Mesothelial cell of epicardium (in vitro differentiated cells): ENCODE data around the gene GRM3. TPM values are rescaled to one million over a fixed set of nuclear protein-coding genes. Genes with fewer than 3 reads are reported as not detected.

Source experiments
- DNase-seq, 2 experiments: peaks; one replicate each; pipeline ENCODE4 v3.0.0; 2021; ENCODE audit warnings: low spot score in 2 of 2; ENCODE audit not compliant: unreplicated experiment in 2 of 2
- H3K27ac Mint-ChIP-seq: 2 replicates; pipeline ENCODE4 v1.8.0; 2021; ENCODE audit warnings: mixed read lengths
- H3K27me3 Mint-ChIP-seq: 2 replicates; pipeline ENCODE4 v1.8.0; 2021; ENCODE audit warnings: low read depth, mixed read lengths
- H3K36me3 Mint-ChIP-seq: 2 replicates; pipeline ENCODE4 v1.8.0; 2021; ENCODE audit warnings: mixed read lengths
- H3K4me1 Mint-ChIP-seq: 2 replicates; pipeline ENCODE4 v1.8.0; 2021; ENCODE audit warnings: mixed read lengths
- H3K4me3 Mint-ChIP-seq: 2 replicates; pipeline ENCODE4 v1.8.0; 2021; ENCODE audit warnings: mild to moderate bottlenecking, moderate library complexity, mixed read lengths
- H3K9me3 Mint-ChIP-seq: 2 replicates; pipeline ENCODE4 v1.8.0; 2021; ENCODE audit warnings: mixed read lengths
- total RNA-seq: library from RNA; stranded (reverse); gene quantifications from 3 replicates; pipeline ENCODE4 v1.2.1, GENCODE V29; 2021
- TF ChIP-seq, protein P1 (sequence below): fragments of 200-600 bp; sonication (generic); IDR thresholded peaks from one replicate; pipeline ENCODE4 v1.5.0; 2021; ENCODE audit warnings: antibody characterized with exemption; ENCODE audit not compliant: unreplicated experiment

GRM3 gene
- total RNA-seq, 1 donor from 2014 or later: not detected

DNA sequence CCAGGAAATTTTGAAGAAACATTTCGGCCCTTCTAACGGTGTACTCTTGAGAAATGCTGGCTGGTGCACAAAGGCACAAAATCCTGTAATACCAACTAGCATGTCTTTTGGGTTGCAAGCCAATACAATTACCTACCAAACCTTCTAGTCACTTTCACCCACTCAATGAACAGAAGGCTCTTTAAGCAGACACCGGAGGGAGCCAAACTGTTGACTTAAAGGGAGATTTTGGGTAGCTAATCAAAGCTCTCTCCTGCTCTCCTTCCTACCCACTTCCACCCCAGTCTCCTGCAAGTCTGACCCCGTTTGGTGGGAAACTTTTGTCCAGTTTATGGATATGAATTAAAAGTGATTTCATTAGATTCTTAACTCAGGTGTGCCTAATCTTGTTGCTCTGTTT is 24.0 kb downstream of the GRM3 start:
- H3K27ac Mint-ChIP-seq: no peak overlapping the region
- TF ChIP-seq, protein P1, sequence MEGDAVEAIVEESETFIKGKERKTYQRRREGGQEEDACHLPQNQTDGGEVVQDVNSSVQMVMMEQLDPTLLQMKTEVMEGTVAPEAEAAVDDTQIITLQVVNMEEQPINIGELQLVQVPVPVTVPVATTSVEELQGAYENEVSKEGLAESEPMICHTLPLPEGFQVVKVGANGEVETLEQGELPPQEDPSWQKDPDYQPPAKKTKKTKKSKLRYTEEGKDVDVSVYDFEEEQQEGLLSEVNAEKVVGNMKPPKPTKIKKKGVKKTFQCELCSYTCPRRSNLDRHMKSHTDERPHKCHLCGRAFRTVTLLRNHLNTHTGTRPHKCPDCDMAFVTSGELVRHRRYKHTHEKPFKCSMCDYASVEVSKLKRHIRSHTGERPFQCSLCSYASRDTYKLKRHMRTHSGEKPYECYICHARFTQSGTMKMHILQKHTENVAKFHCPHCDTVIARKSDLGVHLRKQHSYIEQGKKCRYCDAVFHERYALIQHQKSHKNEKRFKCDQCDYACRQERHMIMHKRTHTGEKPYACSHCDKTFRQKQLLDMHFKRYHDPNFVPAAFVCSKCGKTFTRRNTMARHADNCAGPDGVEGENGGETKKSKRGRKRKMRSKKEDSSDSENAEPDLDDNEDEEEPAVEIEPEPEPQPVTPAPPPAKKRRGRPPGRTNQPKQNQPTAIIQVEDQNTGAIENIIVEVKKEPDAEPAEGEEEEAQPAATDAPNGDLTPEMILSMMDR: no peak
- H3K36me3 Mint-ChIP-seq: no peaks in the 10 kb centered on the region
- no peaks in the 10 kb centered on the region for H3K9me3 Mint-ChIP-seq
- H3K4me1 Mint-ChIP-seq: no peaks in the 10 kb centered on the region
- H3K27me3 Mint-ChIP-seq: peaks cover 47% of the 10 kb centered on the region
- no peak for DNase-seq
- H3K4me3 Mint-ChIP-seq: no peak overlapping the region

DNA sequence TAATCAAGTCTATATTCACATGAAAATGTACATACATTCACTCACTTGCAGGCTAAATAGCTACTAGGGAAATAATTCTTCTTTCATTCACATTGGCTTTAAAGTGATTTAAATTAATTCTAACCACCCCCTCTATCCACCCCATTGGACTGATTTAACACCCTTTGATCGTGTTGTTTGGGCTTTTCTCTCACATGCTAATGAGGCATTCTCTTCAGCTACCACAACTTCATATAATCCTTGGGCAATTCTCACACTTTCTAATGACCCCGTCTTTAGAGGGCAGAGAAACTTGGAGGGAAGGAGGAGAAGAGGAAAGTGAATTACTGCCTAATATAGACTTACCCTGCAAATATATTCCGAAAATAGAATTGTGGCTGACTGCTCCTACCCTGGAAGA is 24.6 kb downstream of the GRM3 start:
- Mint-ChIP-seq H3K9me3 (no peaks in the 10 kb centered on the region), H3K4me1 (no peaks in the 10 kb centered on the region), H3K4me3 (no peak overlapping the region), H3K36me3 (no peaks in the 10 kb centered on the region), H3K27ac (no peak overlapping the region), H3K27me3 (peaks cover 50% of the 10 kb centered on the region)
- TF ChIP-seq, protein P1: no peak
- DNase-seq: no peak

DNA sequence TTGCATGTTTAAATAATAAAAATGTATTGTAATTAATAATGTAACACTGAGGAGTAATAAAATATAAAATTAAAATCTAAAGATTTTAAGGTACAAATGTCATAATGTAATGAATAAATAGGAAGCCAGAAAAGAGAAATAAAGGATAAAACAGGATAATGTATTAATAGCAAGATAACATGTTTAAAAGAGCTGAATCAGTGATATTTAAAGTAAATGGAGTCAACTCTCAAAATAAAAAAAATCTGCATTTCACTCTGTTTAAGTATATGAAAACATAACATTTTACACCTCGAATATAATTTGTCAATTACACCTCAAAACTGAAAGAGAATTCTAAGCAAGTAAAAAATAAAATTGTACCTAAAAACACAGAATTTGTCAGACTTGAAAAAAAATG is 44.1 kb downstream of the GRM3 start:
- Mint-ChIP-seq H3K4me1 (no peaks in the 10 kb centered on the region), H3K27me3 (peaks cover 19% of the 10 kb centered on the region), H3K9me3 (no peaks in the 10 kb centered on the region), H3K4me3 (no peak overlapping the region), H3K27ac (no peak overlapping the region), H3K36me3 (no peaks in the 10 kb centered on the region)
- no peak for DNase-seq
- TF ChIP-seq, protein P1: no peak

DNA sequence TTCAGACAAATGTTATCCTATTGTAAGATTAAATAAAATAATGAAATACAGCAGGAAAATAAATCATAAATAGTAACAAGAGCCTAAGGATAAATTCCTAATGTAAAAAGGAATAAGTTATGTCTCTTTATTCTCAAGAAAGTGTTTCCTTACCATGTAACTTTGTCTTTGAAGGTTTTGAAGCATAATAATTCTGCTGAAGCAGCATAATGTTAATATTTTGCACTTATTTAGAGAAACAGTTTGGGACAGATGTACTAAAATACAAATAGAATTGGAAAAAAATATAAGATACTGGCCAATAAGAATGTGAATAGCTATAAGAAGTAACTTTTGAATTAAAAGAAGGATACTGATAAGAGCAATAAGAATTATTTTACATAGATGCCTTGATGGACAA is 45.7 kb downstream of the GRM3 start:
- H3K36me3 Mint-ChIP-seq: no peaks in the 10 kb centered on the region
- no peak overlapping the region for H3K4me3 Mint-ChIP-seq
- no peak for DNase-seq
- no peaks in the 10 kb centered on the region for H3K4me1 Mint-ChIP-seq
- H3K27me3 Mint-ChIP-seq: peaks cover 13% of the 10 kb centered on the region
- no peak overlapping the region for H3K27ac Mint-ChIP-seq
- TF ChIP-seq, protein P1: no peak
- no peaks in the 10 kb centered on the region for H3K9me3 Mint-ChIP-seq

DNA sequence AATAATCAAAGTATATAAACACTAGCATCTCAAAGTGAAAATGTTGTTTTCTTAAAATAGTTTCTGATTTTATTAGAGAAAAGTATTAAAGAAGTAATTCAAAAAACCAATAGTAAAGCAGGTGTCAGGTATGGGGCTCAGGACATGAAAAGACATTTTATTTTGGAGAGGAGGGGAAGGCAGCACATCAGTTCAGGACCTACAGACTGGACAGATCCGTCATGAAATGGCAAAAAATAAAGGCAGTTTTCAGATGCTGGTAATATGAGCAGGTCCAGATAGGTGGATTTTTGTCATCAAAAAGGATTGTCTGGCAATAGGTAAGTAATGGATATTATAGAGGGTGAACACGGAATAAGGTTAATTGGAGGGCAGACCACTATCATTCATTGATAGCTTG is 49.0 kb downstream of the GRM3 start:
- DNase-seq: no peak
- H3K27ac Mint-ChIP-seq: no peak overlapping the region
- no peaks in the 10 kb centered on the region for H3K36me3 Mint-ChIP-seq
- H3K4me3 Mint-ChIP-seq: no peak overlapping the region
- TF ChIP-seq, protein P1: no peak
- H3K4me1 Mint-ChIP-seq: no peaks in the 10 kb centered on the region
- no peaks in the 10 kb centered on the region for H3K9me3 Mint-ChIP-seq
- H3K27me3 Mint-ChIP-seq: peaks cover 15% of the 10 kb centered on the region

DNA sequence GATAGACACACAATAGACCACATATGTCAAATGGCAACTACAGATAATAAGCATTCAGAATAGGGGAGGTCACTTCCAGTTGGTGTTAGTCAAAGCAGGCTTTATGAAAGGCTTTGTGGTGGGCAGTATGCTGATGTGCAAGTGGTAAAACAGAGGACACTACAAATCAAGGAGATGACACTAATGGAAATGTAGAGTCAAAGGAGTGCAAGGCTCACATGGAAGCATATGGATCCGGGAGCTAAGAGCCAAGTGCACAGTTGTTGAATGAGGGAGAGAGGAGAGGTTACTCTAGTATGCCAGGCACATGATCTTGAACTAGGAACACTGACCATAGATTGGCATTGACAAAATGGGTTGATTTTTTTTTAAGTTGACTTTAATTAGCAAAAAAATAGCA is 62.7 kb downstream of the GRM3 start:
- TF ChIP-seq, protein P1: no peak
- no peak for DNase-seq
- H3K27me3 Mint-ChIP-seq: peaks cover 13% of the 10 kb centered on the region
- H3K9me3 Mint-ChIP-seq: no peaks in the 10 kb centered on the region
- H3K36me3 Mint-ChIP-seq: no peaks in the 10 kb centered on the region
- no peak overlapping the region for H3K4me3 Mint-ChIP-seq
- H3K4me1 Mint-ChIP-seq: no peaks in the 10 kb centered on the region
- no peak overlapping the region for H3K27ac Mint-ChIP-seq
